Measurements from ENCODE around the gene MERTK. TPM values are rescaled to one million over a fixed set of nuclear protein-coding genes. Genes with fewer than 3 reads are reported as not detected.

Gene MERTK
- total and polyA plus RNA-seq, 2 of the 8 experiments (the other 6 are each of a cell fraction or from before 2014, with no cell fraction given): 6.5 to 7.0 TPM

GRCh38 chr2:111947219-111947618, 48.8 kb downstream of the MERTK start:
- no peak for FAIRE-seq

More at GRCh38 chr2:111947219-111947618, 48.8 kb downstream of the MERTK start:
- Histone ChIP-seq H3K4me1 (replicated peaks in 1 of 4; ENCODE audit: control insufficient read depth in 3 of 4, insufficient read depth in 4 of 4, low read length in 3 of 4) (no peaks in the 10 kb centered on the region), H2BK120ac (replicated peaks; ENCODE audit: low read depth, low read length) (no peak overlapping the region), H3K18ac (ENCODE audit: extremely low read depth, low read length) (no peak overlapping the region), H3K9me3 (ENCODE audit: insufficient read depth in 2 of 2, low read depth in 1 of 2, low read length in 1 of 2) (no peaks in the 10 kb centered on the region), H3K36me3 (ENCODE audit: control insufficient read depth in 2 of 4, insufficient read depth in 4 of 4, low read length in 3 of 4) (peaks cover 0 to 5% (median 0%) of the 10 kb centered on the region in 4 experiments; a peak in 3 of 8 replicates), H3K14ac (ENCODE audit: insufficient read length) (no peak overlapping the region), H4K5ac (ENCODE audit: insufficient read length, low read depth, low read length) (no peak overlapping the region), H2AK5ac (ENCODE audit: low read depth, low read length) (no peak overlapping the region), H3K4ac (replicated peaks; ENCODE audit: insufficient read length, low read depth, low read length) (no peak overlapping the region), H3K79me2 (ENCODE audit: control insufficient read depth in 1 of 2, insufficient read depth in 2 of 2, low read length in 2 of 2) (no peaks in the 10 kb centered on the region), H3K56ac (replicated peaks; ENCODE audit: insufficient read length, low read depth, low read length) (no peak overlapping the region), H4K20me1 (replicated peaks in 1 of 2; ENCODE audit: control insufficient read depth in 1 of 2, insufficient read depth in 2 of 2, low read length in 2 of 2) (no peaks in the 10 kb centered on the region), H3K79me1 (ENCODE audit: low read depth, low read length) (no peaks in the 10 kb centered on the region), H4K8ac (ENCODE audit: extremely low read depth, insufficient read depth, low read length) (no peak overlapping the region), H4K91ac (replicated peaks; ENCODE audit: insufficient read length, low read length) (no peak overlapping the region), H3K23me2 (ENCODE audit: low read depth, low read length) (no peaks in the 10 kb centered on the region), H3K4me2 (ENCODE audit: insufficient read depth in 1 of 2, low read depth in 2 of 2, low read length in 2 of 2) (no peak overlapping the region), H2BK5ac (ENCODE audit: low read depth, low read length) (no peak overlapping the region), H2AFZ (ENCODE audit: low read length) (no peak overlapping the region), H3K9ac (replicated peaks in 1 of 4; ENCODE audit: extremely low read depth in 1 of 4, low read depth in 3 of 4, low read length in 3 of 4) (no peak overlapping the region), H3K27ac (ENCODE audit: low read depth, low read length) (no peak overlapping the region), H2BK15ac (ENCODE audit: low read length) (no peak overlapping the region), H3K27me3 (replicated peaks in 1 of 4; ENCODE audit: control insufficient read depth in 3 of 4, extremely low read depth in 1 of 4, insufficient read depth in 3 of 4, low read length in 3 of 4) (peaks cover 0 to 1% (median 0%) of the 10 kb centered on the region in 4 experiments; a peak in 1 of 7 replicates), H3K23ac (ENCODE audit: insufficient read length) (no peak overlapping the region), H2BK20ac (ENCODE audit: low read length) (no peak overlapping the region), H2BK12ac (ENCODE audit: low read depth, low read length) (no peak overlapping the region), H3K4me3 (ENCODE audit: extremely low read depth in 1 of 4, insufficient read depth in 2 of 4, low read depth in 3 of 4, low read length in 4 of 4) (no peak overlapping the region)
- POLR2A ChIA-PET (ENCODE audit: partially characterized antibody): interaction anchor here (1.6 kb wide), 1 partner anchor 8 kb away, joined by 3 read pairs; no protein-coding TSS in a partner anchor
- 88% methylated on average over 11 of the region's 11 CpGs; no CpG with 5 or more reads in 1 of the 2 experiments for WGBS, 2 experiments (ENCODE audit: extremely low coverage in 1 of 2, insufficient coverage in 1 of 2, insufficient read length in 1 of 2, insufficient replicate concordance in 2 of 2, low coverage in 1 of 2, low lambda C conversion rate in 2 of 2, missing lambda C conversion rate in 1 of 2)
- TF ChIP-seq CHD2 (IDR thresholded peaks at IDR 0.05; ENCODE audit: low read length) (no peak), CHD1 (IDR thresholded peaks at IDR 0.05; ENCODE audit: low read depth, low read length) (no peak), TEAD4 (IDR thresholded peaks at IDR 0.05; ENCODE audit: low read depth, low read length) (no peak), KDM4A (IDR thresholded peaks at IDR 0.05; ENCODE audit: low read depth, low read length, severe bottlenecking) (no peak)
- no peak for DNase-seq (ENCODE audit: low read depth in 1 of 2, low spot score in 2 of 2)
- CTCF ChIA-PET (ENCODE audit: partially characterized antibody): no interaction called here

All from H1 (cell line).